Astrocyte (in vitro differentiated cells and primary cell): ENCODE data around the gene TIMMDC1. TPM values are rescaled to one million over a fixed set of nuclear protein-coding genes. Genes with fewer than 3 reads are reported as not detected.
"Not testable (repeated sequence)": the region's sequence is repeated elsewhere in the genome, so short reads cannot be mapped to it uniquely, and the experiment has no call there.

Experiments
- DNase-seq: peaks from one replicate; pipeline ENCODE4 v3.0.0-alpha.2; 2010; ENCODE audit warnings: low read depth
- FAIRE-seq: peaks from 2 replicates; lab custom pipeline; 2011; peaks lifted over from hg19 to GRCh38; lab: Jason Lieb, UNC
- H2AFZ ChIP-seq: 2 replicates; pipeline ENCODE4 v1.6.0; 2012; ENCODE audit warnings: low read depth, low read length, inconsistent platforms
- H3K27ac ChIP-seq: 2 replicates; pipeline ENCODE4 v1.5.1; 2011; ENCODE audit warnings: low read depth, low read length, inconsistent platforms
- H3K27me3 ChIP-seq: 2 replicates; pipeline ENCODE4 v1.6.0; 2011; ENCODE audit warnings: low read length, inconsistent platforms; ENCODE audit not compliant: insufficient read depth
- H3K36me3 ChIP-seq: 2 replicates; pipeline ENCODE4 v1.5.1; 2011; ENCODE audit warnings: low read length, inconsistent platforms; ENCODE audit not compliant: insufficient read depth
- H3K4me1 ChIP-seq: 2 replicates; pipeline ENCODE4 v1.5.1; 2011; ENCODE audit warnings: low read length, inconsistent platforms; ENCODE audit not compliant: insufficient read depth
- H3K4me2 ChIP-seq: 2 replicates; pipeline ENCODE4 v1.6.0; 2012; ENCODE audit warnings: low read length, inconsistent platforms
- H3K4me3 ChIP-seq: 2 replicates; pipeline ENCODE4 v1.5.1; 2011; ENCODE audit warnings: low read depth, mild to moderate bottlenecking, low read length, inconsistent platforms; ENCODE audit not compliant: insufficient read depth
- H3K79me2 ChIP-seq: 2 replicates; pipeline ENCODE4 v1.6.0; 2012; ENCODE audit warnings: mild to moderate bottlenecking, low read length, inconsistent platforms; ENCODE audit not compliant: insufficient read depth
- H3K9ac ChIP-seq: 2 replicates; pipeline ENCODE4 v1.6.0; 2012; ENCODE audit warnings: mild to moderate bottlenecking, low read length, inconsistent platforms
- H3K9me3 ChIP-seq: 2 replicates; pipeline ENCODE4 v1.5.1; 2012; ENCODE audit warnings: low read depth, mild to moderate bottlenecking, low read length, inconsistent platforms; ENCODE audit not compliant: insufficient read depth
- H4K20me1 ChIP-seq: 2 replicates; pipeline ENCODE4 v1.6.0; 2012; ENCODE audit warnings: low read length, inconsistent platforms; ENCODE audit not compliant: insufficient read depth
- H3K27ac Mint-ChIP-seq: one replicate; pipeline ENCODE4 v1.8.0; 2021; ENCODE audit warnings: mild to moderate bottlenecking, mixed read lengths; ENCODE audit not compliant: unreplicated experiment
- H3K27me3 Mint-ChIP-seq: one replicate; pipeline ENCODE4 v1.8.0; 2021; ENCODE audit warnings: low read depth, mixed read lengths; ENCODE audit not compliant: unreplicated experiment
- H3K36me3 Mint-ChIP-seq: one replicate; pipeline ENCODE4 v1.8.0; 2021; ENCODE audit warnings: low read depth, mixed read lengths; ENCODE audit not compliant: unreplicated experiment
- H3K4me1 Mint-ChIP-seq: one replicate; pipeline ENCODE4 v1.8.0; 2021; ENCODE audit warnings: low read depth, mixed read lengths; ENCODE audit not compliant: unreplicated experiment
- H3K4me3 Mint-ChIP-seq: one replicate; pipeline ENCODE4 v1.8.0; 2021; ENCODE audit warnings: mild to moderate bottlenecking, moderate library complexity, mixed read lengths; ENCODE audit not compliant: unreplicated experiment
- H3K9me3 Mint-ChIP-seq: one replicate; pipeline ENCODE4 v1.8.0; 2021; ENCODE audit warnings: mild to moderate bottlenecking, mixed read lengths; ENCODE audit not compliant: unreplicated experiment
- EZH2 ChIP-seq: IDR thresholded peaks from 2 replicates; pipeline ENCODE4 v1.6.1; 2012; ENCODE audit warnings: mild to moderate bottlenecking, low read length, inconsistent platforms; ENCODE audit not compliant: insufficient read depth
- total RNA-seq: library from RNA; stranded (reverse); gene quantifications from 2 replicates; pipeline ENCODE4 v1.2.1, GENCODE V29; 2021
- TF ChIP-seq, protein P1 (sequence below): IDR thresholded peaks from 2 replicates; pipeline ENCODE4 v1.5.1; 2011; ENCODE audit warnings: low read depth, mild to moderate bottlenecking, inconsistent platforms, low read length, moderate library complexity; ENCODE audit not compliant: insufficient read depth

Gene TIMMDC1
- total RNA-seq, 1 donor from 2014 or later: 109 TPM

DNA sequence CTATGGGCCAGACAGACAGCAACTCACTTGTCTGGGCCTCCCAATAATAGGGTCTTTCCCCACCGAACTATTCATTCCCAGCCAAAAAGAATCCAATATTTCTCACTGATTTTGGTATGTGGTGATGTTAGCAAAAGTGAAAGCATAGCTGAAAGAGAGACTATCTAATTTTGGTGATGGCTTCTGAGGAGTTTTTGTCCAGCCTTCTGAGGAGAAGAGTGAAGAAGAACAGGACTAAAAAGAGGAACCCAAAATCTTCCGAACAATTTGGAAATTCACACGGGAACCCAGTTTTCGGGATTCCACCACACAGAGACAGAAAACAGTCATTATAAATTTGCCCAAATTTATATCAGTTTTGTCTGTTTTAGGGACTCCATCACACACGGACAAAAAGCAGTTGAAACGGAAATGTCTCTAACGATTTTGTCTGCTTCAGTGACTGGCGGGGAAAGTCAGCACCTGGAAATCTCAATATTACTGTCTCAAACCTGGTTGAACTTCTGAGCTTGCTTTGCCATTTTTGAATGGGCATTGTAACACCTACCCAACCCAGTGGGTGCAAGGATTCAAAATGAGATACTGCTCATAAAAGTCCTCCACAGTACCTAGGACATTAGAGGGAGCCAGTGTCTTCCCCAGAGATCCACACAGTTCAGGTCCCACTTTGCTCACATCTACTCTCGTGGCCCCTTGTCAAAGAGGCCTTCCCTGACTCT, 52.0 kb downstream of the TIMMDC1 start:
- FAIRE-seq (no peak), DNase-seq (no peak)
- Mint-ChIP-seq H3K4me1 (no peaks in the 10 kb centered on the region), H3K36me3 (no peaks in the 10 kb centered on the region), H3K27me3 (peaks cover 23% of the 10 kb centered on the region), H3K9me3 (peaks cover 4% of the 10 kb centered on the region), H3K27ac (no peak overlapping the region), H3K4me3 (no peak overlapping the region)
- H3K27me3 ChIP-seq: no peaks in the 10 kb centered on the region
- no peaks in the 10 kb centered on the region for H3K79me2 ChIP-seq
- no peaks in the 10 kb centered on the region for H3K36me3 ChIP-seq
- no peaks in the 10 kb centered on the region for H3K4me1 ChIP-seq
- H2AFZ ChIP-seq: no peak overlapping the region
- H3K9ac ChIP-seq: no peak overlapping the region
- H3K4me3 ChIP-seq: no peak overlapping the region
- H3K9me3 ChIP-seq: no peaks in the 10 kb centered on the region
- TF ChIP-seq, protein P1, sequence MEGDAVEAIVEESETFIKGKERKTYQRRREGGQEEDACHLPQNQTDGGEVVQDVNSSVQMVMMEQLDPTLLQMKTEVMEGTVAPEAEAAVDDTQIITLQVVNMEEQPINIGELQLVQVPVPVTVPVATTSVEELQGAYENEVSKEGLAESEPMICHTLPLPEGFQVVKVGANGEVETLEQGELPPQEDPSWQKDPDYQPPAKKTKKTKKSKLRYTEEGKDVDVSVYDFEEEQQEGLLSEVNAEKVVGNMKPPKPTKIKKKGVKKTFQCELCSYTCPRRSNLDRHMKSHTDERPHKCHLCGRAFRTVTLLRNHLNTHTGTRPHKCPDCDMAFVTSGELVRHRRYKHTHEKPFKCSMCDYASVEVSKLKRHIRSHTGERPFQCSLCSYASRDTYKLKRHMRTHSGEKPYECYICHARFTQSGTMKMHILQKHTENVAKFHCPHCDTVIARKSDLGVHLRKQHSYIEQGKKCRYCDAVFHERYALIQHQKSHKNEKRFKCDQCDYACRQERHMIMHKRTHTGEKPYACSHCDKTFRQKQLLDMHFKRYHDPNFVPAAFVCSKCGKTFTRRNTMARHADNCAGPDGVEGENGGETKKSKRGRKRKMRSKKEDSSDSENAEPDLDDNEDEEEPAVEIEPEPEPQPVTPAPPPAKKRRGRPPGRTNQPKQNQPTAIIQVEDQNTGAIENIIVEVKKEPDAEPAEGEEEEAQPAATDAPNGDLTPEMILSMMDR: no peak
- TF ChIP-seq EZH2: no peak
- no peak overlapping the region for H3K4me2 ChIP-seq
- H3K27ac ChIP-seq: no peak overlapping the region
- no peaks in the 10 kb centered on the region for H4K20me1 ChIP-seq

DNA sequence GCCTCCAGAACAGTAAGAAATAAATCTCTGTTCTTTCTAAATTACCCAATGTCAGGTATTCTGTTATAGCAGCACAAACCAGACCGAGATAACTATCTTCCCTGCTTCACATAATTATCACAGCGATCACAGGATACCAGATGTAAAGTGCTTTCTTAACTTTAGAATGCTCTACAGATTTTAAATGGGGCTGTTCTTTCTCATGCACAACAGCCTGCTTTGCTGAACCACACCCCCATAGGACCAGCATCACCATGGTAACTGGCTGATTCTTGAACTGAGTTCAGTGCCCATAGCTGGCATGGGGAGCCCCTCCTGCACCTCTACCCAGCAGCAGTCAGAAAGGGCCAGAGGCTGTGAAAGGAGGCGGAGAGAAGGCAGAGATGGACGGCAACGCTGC, 53.3 kb downstream of the TIMMDC1 start:
- no peaks in the 10 kb centered on the region for H3K4me1 Mint-ChIP-seq
- Histone ChIP-seq H3K27me3 (no peaks in the 10 kb centered on the region), H2AFZ (no peak overlapping the region), H3K27ac (no peak overlapping the region), H3K36me3 (no peaks in the 10 kb centered on the region), H3K79me2 (no peaks in the 10 kb centered on the region), H3K4me3 (no peak overlapping the region), H3K9ac (no peak overlapping the region), H4K20me1 (no peaks in the 10 kb centered on the region), H3K4me2 (no peak overlapping the region), H3K4me1 (no peaks in the 10 kb centered on the region), H3K9me3 (no peaks in the 10 kb centered on the region)
- H3K36me3 Mint-ChIP-seq: no peaks in the 10 kb centered on the region
- TF ChIP-seq, protein P1: no peak
- H3K4me3 Mint-ChIP-seq: no peak overlapping the region
- peaks cover 27% of the 10 kb centered on the region for H3K27me3 Mint-ChIP-seq
- H3K27ac Mint-ChIP-seq: no peak overlapping the region
- peaks cover 4% of the 10 kb centered on the region for H3K9me3 Mint-ChIP-seq
- DNase-seq (no peak), FAIRE-seq (no peak)

DNA sequence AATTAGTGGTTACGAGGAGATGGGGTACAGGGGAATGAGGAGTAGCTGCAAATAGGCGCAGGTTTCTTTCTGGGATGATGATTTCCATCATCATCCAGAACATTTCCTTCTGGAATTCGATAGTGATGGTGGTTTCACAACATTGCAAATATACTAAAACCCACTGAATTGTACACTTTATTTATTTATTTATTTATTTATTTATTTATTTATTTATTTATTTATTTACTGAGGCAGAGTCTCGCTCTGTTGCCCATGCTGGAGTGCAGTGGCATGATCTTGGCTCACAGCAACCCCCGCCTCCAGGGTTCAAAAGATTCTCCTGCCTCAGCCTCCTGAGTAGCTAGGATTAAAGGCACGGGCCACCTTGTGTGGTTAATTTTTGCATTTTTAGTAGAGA, 54.6 kb downstream of the TIMMDC1 start:
- not testable (repeated sequence) for H3K9me3 ChIP-seq, DNase-seq, H3K36me3 Mint-ChIP-seq, H3K79me2 ChIP-seq, H3K4me2 ChIP-seq, H3K4me3 ChIP-seq, H3K9me3 Mint-ChIP-seq, H3K4me3 Mint-ChIP-seq, H3K27ac ChIP-seq, FAIRE-seq, H3K4me1 Mint-ChIP-seq, H3K4me1 ChIP-seq, H3K9ac ChIP-seq, H2AFZ ChIP-seq, H3K27me3 ChIP-seq, H3K36me3 ChIP-seq, H3K27ac Mint-ChIP-seq, H4K20me1 ChIP-seq
- H3K27me3 Mint-ChIP-seq: peaks cover 28% of the 10 kb centered on the region
